ENCODE measurements around the gene HECA.

GRCh38 chr6:139189665-139190064 is 54.8 kb downstream of the HECA start:
- TF ChIP-seq CTCF (conservative IDR thresholded peaks at IDR 0.05 in 1 of 2, IDR thresholded peaks at IDR 0.05 in 1 of 2; ENCODE audit: low read depth in 1 of 2, low read length in 2 of 2) = no peak
- no peak for TF ChIP-seq EZH2 (IDR thresholded peaks at IDR 0.05; ENCODE audit: low read length, missing control alignments)
